Measurements from ENCODE around the gene ISG20.

DNA sequence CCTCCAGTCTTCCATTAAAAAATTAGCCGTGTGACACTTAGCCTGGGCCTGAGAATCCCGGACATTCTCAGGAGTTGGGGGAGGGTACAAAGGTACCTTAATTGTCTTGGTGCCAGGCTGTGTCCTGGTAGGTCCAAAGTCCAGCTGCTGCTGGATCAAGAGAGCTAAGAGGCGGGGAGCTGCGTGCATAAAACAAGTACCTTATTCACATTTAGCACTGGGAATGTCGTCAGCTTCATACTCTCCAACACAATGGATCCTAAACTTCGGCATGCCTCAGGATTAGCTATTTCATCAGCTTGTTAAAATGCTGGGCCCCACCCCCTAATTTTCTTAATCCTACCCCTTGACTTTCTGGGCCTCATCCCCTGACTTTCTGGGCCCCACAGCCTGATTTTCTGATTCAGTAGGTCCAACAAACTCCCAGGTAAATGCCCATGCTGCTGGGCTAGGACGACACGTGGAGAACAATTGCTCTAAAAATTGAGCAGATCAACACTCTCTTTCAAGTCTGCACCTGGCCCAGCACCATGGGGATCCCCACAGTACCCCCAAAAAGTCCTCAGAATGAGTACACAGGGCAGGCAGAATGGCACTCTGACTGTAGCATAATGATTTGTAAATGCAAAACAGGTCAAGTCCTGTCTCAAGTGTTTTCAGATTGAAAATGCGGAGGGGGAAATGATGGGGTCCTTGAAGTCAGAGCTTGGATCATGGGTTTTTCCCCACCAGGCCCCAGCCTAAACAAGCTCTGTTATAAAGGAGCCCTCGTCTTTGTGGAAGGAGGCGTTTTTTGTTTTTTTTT, 23.3 kb upstream of the ISG20 start:
- TF ChIP-seq, protein P1, sequence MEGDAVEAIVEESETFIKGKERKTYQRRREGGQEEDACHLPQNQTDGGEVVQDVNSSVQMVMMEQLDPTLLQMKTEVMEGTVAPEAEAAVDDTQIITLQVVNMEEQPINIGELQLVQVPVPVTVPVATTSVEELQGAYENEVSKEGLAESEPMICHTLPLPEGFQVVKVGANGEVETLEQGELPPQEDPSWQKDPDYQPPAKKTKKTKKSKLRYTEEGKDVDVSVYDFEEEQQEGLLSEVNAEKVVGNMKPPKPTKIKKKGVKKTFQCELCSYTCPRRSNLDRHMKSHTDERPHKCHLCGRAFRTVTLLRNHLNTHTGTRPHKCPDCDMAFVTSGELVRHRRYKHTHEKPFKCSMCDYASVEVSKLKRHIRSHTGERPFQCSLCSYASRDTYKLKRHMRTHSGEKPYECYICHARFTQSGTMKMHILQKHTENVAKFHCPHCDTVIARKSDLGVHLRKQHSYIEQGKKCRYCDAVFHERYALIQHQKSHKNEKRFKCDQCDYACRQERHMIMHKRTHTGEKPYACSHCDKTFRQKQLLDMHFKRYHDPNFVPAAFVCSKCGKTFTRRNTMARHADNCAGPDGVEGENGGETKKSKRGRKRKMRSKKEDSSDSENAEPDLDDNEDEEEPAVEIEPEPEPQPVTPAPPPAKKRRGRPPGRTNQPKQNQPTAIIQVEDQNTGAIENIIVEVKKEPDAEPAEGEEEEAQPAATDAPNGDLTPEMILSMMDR (IDR thresholded peaks at IDR 0.05): no peak
- TF ChIP-seq POLR2A (IDR thresholded peaks at IDR 0.05): no peak
- no peak for TF ChIP-seq POLR2AphosphoS5 (IDR thresholded peaks at IDR 0.05)
- no peak for TF ChIP-seq EP300 (IDR thresholded peaks at IDR 0.05)
